Effector memory CD8-positive, alpha-beta T cell (primary cell): Measurements from ENCODE around the gene UCKL1.
A peak's percentile ranks its signal among the peaks of the same experiment; 100 is the strongest.

Experiments used
- ATAC-seq: fragments of 150-1000 bp; cut with Tn5 transposase; replicated peaks from 2 replicates; pipeline ENCODE4 v1.10.0; 2021; ENCODE audit warnings: mild to moderate bottlenecking, moderate library complexity
- DNase-seq, 3 experiments: peaks; one replicate each; pipeline ENCODE4 v3.0.0; 2021
- H3K27ac Mint-ChIP-seq, 2 donors: one replicate each; pipeline ENCODE4 v1.8.0; 2022; ENCODE audit warnings: mild to moderate bottlenecking in 2 of 2, mixed read lengths in 2 of 2, moderate library complexity in 2 of 2
- H3K27me3 Mint-ChIP-seq, 2 donors: one replicate each; pipeline ENCODE4 v1.8.0; 2022; ENCODE audit warnings: mixed read lengths in 2 of 2
- H3K36me3 Mint-ChIP-seq: one replicate; pipeline ENCODE4 v1.8.0; 2022; ENCODE audit warnings: mild to moderate bottlenecking, moderate library complexity, mixed read lengths; ENCODE audit not compliant: insufficient read depth
- H3K4me1 Mint-ChIP-seq, 2 donors: one replicate each; pipeline ENCODE4 v1.8.0; 2022; ENCODE audit warnings: low read depth in 2 of 2, mixed read lengths in 2 of 2
- H3K4me3 Mint-ChIP-seq, 2 donors: one replicate each; pipeline ENCODE4 v1.8.0; 2022; ENCODE audit warnings: mild to moderate bottlenecking in 2 of 2, mixed read lengths in 2 of 2, moderate library complexity in 2 of 2
- H3K9me3 Mint-ChIP-seq, 2 donors: one replicate each; pipeline ENCODE4 v1.8.0; 2022; ENCODE audit warnings: mixed read lengths in 2 of 2

Gene UCKL1

GRCh38 chr20:63950701-63951397, 5.4 kb downstream of the UCKL1 start:
- H3K9me3 Mint-ChIP-seq = no peaks in the 10 kb centered on the region

GRCh38 chr20:63947638-63948456, 8.4 kb downstream of the UCKL1 start:
- H3K4me1 Mint-ChIP-seq = peaks cover 34 to 36% of the 10 kb centered on the region in 2 donors
- peak overlapping the region; percentile 92 to 97 for H3K27ac Mint-ChIP-seq
- no peaks in the 10 kb centered on the region for H3K27me3 Mint-ChIP-seq
- H3K4me3 Mint-ChIP-seq = peak overlapping the region; percentile 90 to 94
- H3K36me3 Mint-ChIP-seq = peaks cover 43% of the 10 kb centered on the region
- H3K9me3 Mint-ChIP-seq = no peaks in the 10 kb centered on the region
- DNase-seq (peak in 1 of 3 experiments; percentile 35), ATAC-seq (no peak)

More at GRCh38 chr20:63950701-63951397, 5.4 kb downstream of the UCKL1 start:
- H3K27ac Mint-ChIP-seq = no peak overlapping the region
- peaks cover 48 to 49% of the 10 kb centered on the region in 2 donors for H3K4me1 Mint-ChIP-seq
- peaks cover 39% of the 10 kb centered on the region for H3K36me3 Mint-ChIP-seq
- ATAC-seq = no peak
- no peaks in the 10 kb centered on the region for H3K27me3 Mint-ChIP-seq
- no peak for DNase-seq
- no peak overlapping the region for H3K4me3 Mint-ChIP-seq

GRCh38 chr20:63946986-63947637, 9.1 kb downstream of the UCKL1 start:
- DNase-seq (no peak), ATAC-seq (no peak)
- Mint-ChIP-seq H3K27me3 (no peaks in the 10 kb centered on the region), H3K27ac (peak overlapping the region; percentile 46 to 92), H3K4me1 (peaks cover 34 to 36% of the 10 kb centered on the region in 2 donors), H3K4me3 (peak overlapping the region; percentile 90 to 94), H3K9me3 (no peaks in the 10 kb centered on the region), H3K36me3 (peaks cover 47% of the 10 kb centered on the region)

GRCh38 chr20:63945921-63946920, 10.0 kb downstream of the UCKL1 start:
- Mint-ChIP-seq H3K9me3 (peaks cover 0 to 1% of the 10 kb centered on the region in 2 donors), H3K4me1 (peaks cover 38% of the 10 kb centered on the region in 2 donors), H3K36me3 (peaks cover 50% of the 10 kb centered on the region), H3K27me3 (no peaks in the 10 kb centered on the region), H3K27ac (peak overlapping the region in 1 of 2 donors; percentile 46), H3K4me3 (peak overlapping the region in 1 of 2 donors; percentile 94)
- ATAC-seq = no peak
- no peak for DNase-seq

GRCh38 chr20:63945031-63945658, 11.1 kb downstream of the UCKL1 start:
- Mint-ChIP-seq H3K4me3 (no peak overlapping the region), H3K27me3 (no peaks in the 10 kb centered on the region), H3K27ac (no peak overlapping the region), H3K9me3 (peaks cover 0 to 1% of the 10 kb centered on the region in 2 donors), H3K4me1 (peaks cover 38 to 42% of the 10 kb centered on the region in 2 donors), H3K36me3 (peaks cover 51% of the 10 kb centered on the region)
- DNase-seq (no peak), ATAC-seq (no peak)

- no peak overlapping the region for H3K27ac Mint-ChIP-seq
- H3K36me3 Mint-ChIP-seq = peaks cover 47% of the 10 kb centered on the region
- no peak for ATAC-seq
These were observed 11.9 kb downstream of the UCKL1 start for GRCh38 chr20:63944078-63944941.

GRCh38 chr20:63943808-63944077, 12.5 kb downstream of the UCKL1 start:
- Mint-ChIP-seq H3K4me3 (no peak overlapping the region), H3K4me1 (peaks cover 27 to 33% of the 10 kb centered on the region in 2 donors), H3K27me3 (no peaks in the 10 kb centered on the region), H3K27ac (no peak overlapping the region), H3K9me3 (peaks cover 0 to 1% of the 10 kb centered on the region in 2 donors), H3K36me3 (peaks cover 41% of the 10 kb centered on the region)
- no peak for ATAC-seq
- no peak for DNase-seq

More at GRCh38 chr20:63944078-63944941, 11.9 kb downstream of the UCKL1 start:
- Mint-ChIP-seq H3K27me3 (no peaks in the 10 kb centered on the region), H3K4me3 (no peak overlapping the region), H3K9me3 (peaks cover 0 to 1% of the 10 kb centered on the region in 2 donors), H3K4me1 (peaks cover 33 to 38% of the 10 kb centered on the region in 2 donors)
- DNase-seq = no peak

- Mint-ChIP-seq H3K4me1 (peaks cover 22 to 28% of the 10 kb centered on the region in 2 donors), H3K36me3 (peaks cover 35% of the 10 kb centered on the region), H3K27ac (no peak overlapping the region), H3K9me3 (peaks cover 0 to 1% of the 10 kb centered on the region in 2 donors), H3K27me3 (no peaks in the 10 kb centered on the region), H3K4me3 (peak overlapping the region in 1 of 2 donors; percentile 23)
- no peak for DNase-seq
- ATAC-seq = no peak
These were observed 13.0 kb downstream of the UCKL1 start for GRCh38 chr20:63942969-63943807.

- H3K27ac Mint-ChIP-seq = peak overlapping the region in 1 of 2 donors; percentile 85
These were observed 13.8 kb downstream of the UCKL1 start for GRCh38 chr20:63942250-63942951.

GRCh38 chr20:63941282-63942081, 14.7 kb downstream of the UCKL1 start:
- Mint-ChIP-seq H3K27ac (peak overlapping the region; percentile 65 to 85), H3K4me3 (peak overlapping the region; percentile 28 to 72)
- peak; percentile 79 for ATAC-seq

More at GRCh38 chr20:63942250-63942951, 13.8 kb downstream of the UCKL1 start:
- DNase-seq = no peak
- Mint-ChIP-seq H3K27me3 (no peaks in the 10 kb centered on the region), H3K4me1 (peaks cover 17 to 20% of the 10 kb centered on the region in 2 donors), H3K9me3 (peaks cover 0 to 1% of the 10 kb centered on the region in 2 donors), H3K36me3 (peaks cover 35% of the 10 kb centered on the region), H3K4me3 (peak overlapping the region in 1 of 2 donors; percentile 51)
- no peak for ATAC-seq

More at GRCh38 chr20:63941282-63942081, 14.7 kb downstream of the UCKL1 start:
- Mint-ChIP-seq H3K4me1 (peaks cover 10 to 14% of the 10 kb centered on the region in 2 donors), H3K27me3 (no peaks in the 10 kb centered on the region), H3K36me3 (peaks cover 36% of the 10 kb centered on the region), H3K9me3 (peaks cover 0 to 1% of the 10 kb centered on the region in 2 donors)
- DNase-seq = peak; percentile 68 to 75 (median 69)
